SK-N-MC (cell line): ENCODE data around the gene LRBA.

ENCODE experiments used
- EZH2 ChIP-seq: fragments of 200-600 bp; sonication (generic); IDR thresholded peaks from one replicate; pipeline ENCODE4 v1.6.1; 2017; ENCODE audit warnings: antibody characterized with exemption
- POLR2AphosphoS5 ChIP-seq: IDR thresholded peaks from 2 replicates; pipeline ENCODE4 v1.6.1; 2012; ENCODE audit warnings: mild to moderate bottlenecking, low read depth, low read length, borderline replicate concordance

GRCh38 chr4:150232029-150232428 lies 783.1 kb downstream of the LRBA start:
- TF ChIP-seq POLR2AphosphoS5 (no peak), EZH2 (no peak)
